Left hindlimb (tissue), 1 donor: ENCODE results near the gene PUS3.

Source experiments
- DNase-seq: peaks from one replicate; pipeline ENCODE4 v3.0.0-alpha.2; 2018

PUS3 gene

GRCh38 chr11:125940145-125940544 lies 37.1 kb upstream of the PUS3 start:
- DNase-seq, result no peak

DNA sequence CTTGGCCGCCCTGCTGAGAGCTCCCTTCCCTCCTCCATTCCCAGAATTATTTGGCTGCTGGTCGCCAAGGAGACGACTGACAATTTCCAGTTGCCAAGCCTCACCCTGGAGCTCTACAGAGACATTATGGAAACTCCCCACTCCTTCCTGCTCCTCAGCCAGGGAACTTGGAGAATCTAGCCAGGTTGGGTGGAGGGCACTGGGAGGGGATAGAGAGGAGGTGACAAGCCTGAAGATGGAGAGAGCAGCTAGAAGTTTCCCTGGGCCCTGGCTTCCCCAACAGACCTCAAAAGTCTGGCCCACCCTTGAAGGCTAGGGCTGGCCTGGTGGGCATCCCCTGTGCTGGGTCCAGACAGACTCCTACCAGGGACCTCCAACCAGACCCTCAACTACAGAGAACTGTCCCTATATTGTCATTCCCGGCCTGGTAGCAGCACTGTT lies 36.1 kb upstream of the PUS3 start:
- peak; percentile 81 for DNase-seq

- no peak for DNase-seq
These were observed 35.4 kb upstream of the PUS3 start for GRCh38 chr11:125938418-125938817.

GRCh38 chr11:125935618-125936199 lies 32.7 kb upstream of the PUS3 start:
- peak; percentile 80 for DNase-seq

- no peak for DNase-seq
These were observed 32.0 kb upstream of the PUS3 start for GRCh38 chr11:125935056-125935455.

DNA sequence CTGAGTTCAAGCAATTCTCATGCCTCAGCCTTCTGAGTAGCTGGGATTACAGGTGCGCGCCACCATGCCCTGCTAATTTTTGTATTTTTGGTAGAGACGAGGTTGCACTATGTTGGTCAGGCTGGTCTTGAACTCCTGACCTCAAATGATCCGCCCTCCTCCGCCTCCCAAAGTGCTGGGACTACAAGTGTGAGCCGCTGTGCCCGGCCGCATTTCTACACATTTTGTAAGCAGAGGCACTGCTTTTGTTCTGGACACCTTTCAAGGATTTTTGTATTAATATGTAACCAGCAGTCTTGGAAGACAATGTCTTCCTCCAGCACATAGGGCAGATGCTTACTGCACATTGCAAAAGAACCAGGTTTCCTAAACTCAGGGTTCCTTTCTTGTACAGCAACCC lies 31.5 kb upstream of the PUS3 start:
- no peak for DNase-seq

- DNase-seq, result no peak
These were observed 30.2 kb upstream of the PUS3 start for GRCh38 chr11:125933030-125933813.

- no peak for DNase-seq
These were observed 29.3 kb upstream of the PUS3 start for GRCh38 chr11:125932301-125932700.

GRCh38 chr11:125931668-125932067 lies 28.7 kb upstream of the PUS3 start:
- DNase-seq, result peak; percentile 71

- no peak for DNase-seq
These were observed 28.1 kb upstream of the PUS3 start for GRCh38 chr11:125931116-125931515.

GRCh38 chr11:125930076-125930450 lies 27.1 kb upstream of the PUS3 start:
- DNase-seq, result no peak

GRCh38 chr11:125929445-125930075 lies 26.6 kb upstream of the PUS3 start:
- DNase-seq, result no peak

DNA sequence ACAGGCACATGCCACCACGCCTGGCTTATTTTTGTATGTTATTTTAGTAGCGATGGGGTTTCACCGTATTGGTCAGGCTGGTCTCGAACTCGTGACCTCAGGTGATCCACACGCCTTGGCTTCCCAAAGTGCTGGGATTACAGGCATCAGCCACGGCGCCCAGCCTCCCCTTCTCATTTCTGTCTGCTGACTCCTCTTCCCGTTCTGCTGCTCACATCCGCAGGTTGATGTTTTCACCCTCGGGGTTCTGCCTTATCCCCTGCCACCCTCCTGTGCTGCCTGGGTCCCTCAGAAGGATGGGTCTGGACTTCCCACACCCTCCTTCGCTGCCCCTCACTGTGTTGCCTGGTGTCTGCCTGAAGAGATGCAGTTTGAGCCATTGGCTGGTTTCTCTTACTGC lies 23.7 kb upstream of the PUS3 start:
- DNase-seq, result no peak

DNA sequence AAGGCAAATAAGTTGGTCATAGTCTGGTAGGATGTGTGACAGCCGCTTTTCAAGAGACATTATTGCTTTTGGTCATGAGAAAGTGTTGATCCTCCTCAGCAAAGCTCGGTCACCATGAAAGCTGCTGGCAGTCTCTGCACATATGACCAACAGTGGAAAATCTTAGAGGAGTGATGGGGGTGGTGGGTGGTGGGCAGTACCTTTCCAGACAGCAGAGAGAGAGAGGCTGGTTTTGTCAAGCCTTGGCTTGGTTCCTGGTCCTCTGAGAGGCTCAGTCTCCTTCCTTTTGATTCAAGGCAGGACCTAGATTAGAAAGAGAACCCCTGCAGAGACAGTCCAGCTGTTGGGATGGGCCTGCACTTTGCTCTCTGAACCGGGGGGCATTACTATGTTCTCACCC lies 22.8 kb upstream of the PUS3 start:
- no peak for DNase-seq

DNA sequence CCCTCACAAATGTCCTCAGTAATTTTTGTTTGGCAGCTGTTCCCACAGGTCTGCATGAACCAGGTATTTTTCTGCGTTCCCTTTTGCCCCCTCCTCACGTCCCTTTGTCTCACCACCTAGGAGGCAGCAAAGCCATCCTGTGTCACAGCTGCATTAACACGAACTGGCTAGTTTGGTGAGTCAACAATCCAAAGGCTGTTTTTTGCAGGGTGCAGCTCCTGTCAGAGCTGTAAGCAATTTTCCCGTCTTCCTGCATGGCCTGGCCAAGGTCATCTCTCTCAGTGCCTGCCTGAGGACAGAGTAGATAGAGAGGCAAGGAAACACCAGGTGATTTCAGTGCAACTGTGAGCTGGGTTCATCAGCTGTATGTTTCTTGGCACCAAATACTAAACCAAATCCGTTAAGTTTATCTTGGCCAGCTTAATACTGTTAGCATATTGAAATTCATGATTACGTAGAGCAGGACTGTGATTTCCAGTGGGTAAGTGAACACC lies 22.3 kb upstream of the PUS3 start:
- DNase-seq, result no peak

DNA sequence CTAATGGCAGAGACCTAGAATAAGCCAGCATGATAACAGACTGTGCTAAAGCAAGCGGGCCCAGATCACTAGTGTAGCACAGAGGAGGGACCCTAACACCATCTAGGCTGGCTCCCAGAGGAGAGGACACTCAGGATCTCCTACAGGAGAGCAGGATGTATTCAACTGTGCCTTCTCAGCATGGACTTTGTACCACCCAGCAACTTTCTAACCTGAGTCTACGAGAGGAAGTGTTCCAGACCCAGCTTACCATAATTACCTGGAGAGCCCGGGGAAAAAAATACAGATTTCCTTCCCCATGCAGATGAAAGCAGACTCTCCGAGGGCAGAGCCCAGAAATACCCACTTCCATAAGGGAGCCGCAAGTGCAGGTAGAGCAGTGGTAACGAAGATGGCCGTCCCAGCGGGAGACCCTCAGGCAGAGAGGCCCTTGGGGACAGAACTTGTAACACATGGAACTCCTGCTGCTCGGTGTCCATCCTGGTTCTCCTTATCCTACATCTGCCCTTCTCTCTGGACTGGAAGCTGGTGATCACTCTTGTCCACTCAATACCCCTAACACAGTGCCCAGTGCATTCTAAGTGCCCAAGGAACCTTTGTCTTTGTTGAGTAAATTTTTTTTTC lies 21.5 kb upstream of the PUS3 start:
- DNase-seq, result no peak

DNA sequence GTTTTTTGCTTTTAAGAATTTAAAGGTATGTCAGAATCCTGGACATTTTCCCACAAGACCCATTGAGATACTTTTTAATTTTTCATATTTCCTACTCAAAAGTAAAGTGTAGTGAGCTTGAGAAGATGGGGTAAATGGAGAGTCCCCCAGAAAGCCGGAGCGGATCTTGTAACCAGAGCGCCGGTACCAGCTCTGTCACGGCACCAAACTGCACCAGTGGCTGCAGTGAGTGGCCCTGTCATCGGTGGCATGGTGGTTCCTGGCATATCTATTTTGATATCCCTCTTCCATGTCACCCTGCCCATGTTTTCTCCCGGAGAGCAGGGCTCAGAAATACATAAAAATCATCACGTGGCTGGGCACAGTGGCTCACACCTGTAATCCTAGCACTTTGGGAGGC lies 20.6 kb upstream of the PUS3 start:
- DNase-seq, result no peak

DNA sequence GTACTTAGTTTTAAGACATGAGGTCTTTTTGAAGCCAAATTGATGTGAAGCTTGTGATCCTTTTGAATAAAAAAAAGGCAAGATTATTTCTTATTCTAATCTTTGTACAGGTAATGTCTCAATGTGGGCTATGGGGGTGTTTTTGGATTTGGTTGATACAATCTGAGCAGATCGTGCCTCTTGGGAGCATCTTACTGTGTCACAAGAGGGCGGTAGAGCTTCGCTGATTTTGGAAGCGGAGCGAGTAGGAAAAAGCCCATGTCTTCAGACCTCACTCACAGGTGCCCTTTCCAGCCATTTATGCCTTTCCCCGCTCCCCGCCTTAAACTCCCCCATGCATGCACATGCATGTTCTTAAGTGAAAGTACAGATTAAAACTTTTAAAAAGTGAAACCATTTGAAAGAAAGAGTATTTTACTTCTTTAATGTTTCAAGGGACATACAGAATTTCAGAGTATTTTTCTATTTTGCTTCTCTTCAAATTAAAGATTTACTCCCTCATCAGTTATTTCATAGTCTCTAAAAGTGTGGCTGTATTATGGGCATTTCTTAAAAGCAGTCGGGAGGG lies 20.1 kb upstream of the PUS3 start:
- DNase-seq, result peak; percentile 74

- no peak for DNase-seq
These were observed 19.1 kb upstream of the PUS3 start for GRCh38 chr11:125922156-125922555.

DNA sequence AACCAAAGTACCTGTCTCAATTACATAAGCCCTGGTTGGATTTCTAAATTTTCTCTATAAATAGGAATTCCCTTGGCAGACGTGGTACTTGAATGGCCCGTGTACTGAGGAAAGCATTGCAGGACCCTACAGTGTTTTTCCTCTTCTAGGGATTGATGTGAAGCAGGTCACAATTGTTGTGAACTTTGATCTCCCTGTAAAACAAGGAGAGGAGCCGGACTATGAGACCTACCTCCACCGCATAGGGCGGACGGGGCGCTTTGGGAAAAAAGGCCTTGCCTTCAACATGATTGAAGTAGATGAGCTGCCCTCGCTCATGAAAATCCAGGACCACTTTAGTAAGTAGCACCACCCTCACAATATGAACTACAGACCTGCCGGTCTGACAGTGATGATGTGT lies 18.0 kb upstream of the PUS3 start:
- DNase-seq, result no peak

DNA sequence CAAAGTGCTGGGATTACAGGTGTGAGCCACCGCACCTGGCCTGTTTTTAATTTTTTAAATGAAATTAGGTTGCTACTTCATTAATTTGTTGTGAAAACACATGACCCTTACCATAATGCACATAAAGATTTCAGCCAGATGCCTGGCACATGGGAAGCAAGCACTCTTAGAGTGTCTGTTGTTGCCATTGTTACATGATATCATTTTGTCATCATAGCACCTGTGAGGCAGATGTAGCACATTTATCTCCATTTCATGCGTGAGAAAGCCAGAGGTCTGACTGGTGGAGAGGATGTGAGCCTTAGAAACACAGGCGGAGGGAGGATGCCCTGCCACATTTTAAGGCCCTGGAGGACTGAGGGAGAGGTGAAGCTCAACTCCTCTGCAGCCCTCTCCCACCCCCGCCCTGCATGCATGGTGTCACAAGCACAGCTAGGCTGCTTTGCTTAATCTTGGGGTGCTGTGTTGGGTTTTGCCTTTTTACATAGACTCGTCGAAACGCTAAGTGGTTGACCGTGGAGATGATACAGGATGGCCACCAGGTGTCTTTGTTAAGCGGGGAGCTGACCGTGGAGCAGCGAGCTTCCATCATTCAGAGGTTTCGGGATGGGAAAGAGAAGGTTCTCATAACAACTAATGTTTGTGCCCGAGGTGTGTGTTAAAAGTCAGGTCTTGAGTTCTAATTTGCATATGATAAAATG lies 15.3 kb upstream of the PUS3 start:
- DNase-seq, result no peak

DNA sequence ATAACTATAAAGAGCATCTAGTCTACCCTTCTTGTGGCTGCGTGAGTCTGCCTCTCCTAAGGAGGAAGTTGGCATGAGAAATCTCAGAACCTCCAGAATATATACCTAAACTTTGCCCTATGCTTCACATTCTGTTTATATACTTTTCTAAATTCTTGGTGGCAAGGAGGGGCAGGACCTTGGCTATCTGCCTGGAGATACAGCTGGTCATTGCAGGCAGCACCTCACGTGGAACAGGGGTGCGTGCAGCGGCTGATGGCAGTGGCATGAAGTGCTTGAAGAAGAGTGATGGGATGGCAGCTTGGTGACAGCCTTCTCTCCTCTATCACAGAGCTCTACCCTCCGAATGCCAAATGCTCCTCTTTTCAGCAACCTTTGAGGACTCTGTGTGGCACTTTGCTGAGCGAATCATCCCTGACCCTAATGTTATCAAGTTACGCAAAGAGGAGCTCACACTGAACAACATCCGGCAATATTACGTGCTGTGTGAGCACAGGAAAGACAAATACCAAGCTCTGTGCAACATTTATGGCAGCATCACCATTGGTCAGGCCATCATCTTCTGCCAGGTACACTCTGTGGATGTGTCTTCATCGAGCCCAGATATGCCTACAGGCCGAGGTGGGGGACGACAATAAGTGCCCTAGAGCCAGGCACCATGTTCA lies 13.8 kb upstream of the PUS3 start:
- DNase-seq, result no peak
